Measurements from ENCODE around the gene GOLGA8S.
"Not testable (repeated sequence)": the region's sequence is repeated elsewhere in the genome, so short reads cannot be mapped to it uniquely, and the experiment has no call there.

GOLGA8S gene, protein sequence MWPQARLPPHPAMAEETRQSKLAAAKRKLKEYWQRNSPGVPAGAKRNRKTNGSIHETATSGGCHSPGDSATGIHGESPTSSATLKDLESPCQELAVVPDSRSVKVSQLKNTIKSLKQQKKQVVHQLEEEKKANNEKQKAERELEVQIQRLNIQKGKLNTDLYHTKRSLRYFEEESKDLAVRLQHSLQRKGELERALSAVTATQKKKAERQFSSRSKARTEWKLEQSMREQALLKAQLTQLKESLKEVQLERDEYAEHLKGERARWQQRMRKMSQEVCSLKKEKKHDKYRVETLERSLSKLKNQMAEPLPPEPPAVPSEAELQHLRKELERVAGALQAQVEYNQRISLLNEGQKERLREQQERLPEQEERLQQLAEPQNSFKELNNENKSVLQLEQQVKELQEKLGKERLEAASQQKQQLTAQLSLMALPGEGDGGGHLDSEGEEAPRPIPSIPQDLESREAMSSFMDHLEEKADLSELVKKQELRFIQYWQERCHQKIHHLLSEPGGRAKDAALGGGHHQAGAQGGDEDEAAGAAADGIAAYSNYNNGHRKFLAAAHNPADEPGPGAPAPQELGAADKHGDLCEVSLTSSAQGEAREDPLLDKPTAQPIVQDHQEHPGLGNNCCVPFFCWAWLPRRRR

DNA sequence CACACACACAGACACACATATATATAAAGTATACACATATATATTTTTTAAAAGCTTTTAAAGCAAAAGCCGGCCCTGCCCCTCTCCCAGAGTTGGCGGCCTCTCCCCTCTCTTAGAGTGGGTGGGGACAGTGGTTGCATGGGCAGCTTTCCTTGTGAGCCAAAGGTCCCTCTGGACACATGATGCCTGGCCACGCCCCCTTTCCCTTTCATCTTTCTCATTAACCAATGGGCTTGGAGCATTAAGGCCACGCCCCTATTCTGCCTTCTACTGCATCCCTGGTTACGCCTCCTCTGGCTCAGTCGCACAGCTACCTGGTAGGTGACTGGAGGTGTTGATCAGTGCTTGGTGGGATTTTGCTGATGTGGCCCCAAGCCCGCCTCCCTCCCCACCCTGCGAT, at the start of gene GOLGA8S:
Gene GOLGA8S, plus strand, starts transcription at position 301 of the 400 bp plus-strand sequence. Its CDS starts 62 bp downstream, at position 363.
- DNase-seq (ENCODE audit: low spot score): not testable (repeated sequence)

DNA sequence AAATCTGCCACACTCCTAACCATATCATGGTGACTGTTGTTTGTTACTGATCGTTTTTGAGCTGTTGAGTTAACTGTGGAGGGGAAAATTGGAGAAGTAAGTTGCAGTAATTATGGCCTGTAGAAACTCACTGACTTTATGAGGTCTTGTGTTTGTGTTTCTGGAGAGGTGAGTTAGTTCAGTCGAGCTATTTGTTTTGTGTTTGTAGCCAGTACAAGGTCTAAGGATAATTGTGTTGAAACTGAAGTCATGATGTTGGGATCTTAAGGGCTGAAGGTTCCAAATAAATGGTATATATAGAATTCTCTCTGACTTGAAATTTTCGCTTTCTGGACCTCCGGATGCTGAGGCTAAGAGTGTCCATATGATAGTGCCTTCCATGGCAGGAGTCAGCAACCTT, 49.7 kb upstream of the GOLGA8S start:
- not testable (repeated sequence) for DNase-seq (ENCODE audit: low spot score)

DNA sequence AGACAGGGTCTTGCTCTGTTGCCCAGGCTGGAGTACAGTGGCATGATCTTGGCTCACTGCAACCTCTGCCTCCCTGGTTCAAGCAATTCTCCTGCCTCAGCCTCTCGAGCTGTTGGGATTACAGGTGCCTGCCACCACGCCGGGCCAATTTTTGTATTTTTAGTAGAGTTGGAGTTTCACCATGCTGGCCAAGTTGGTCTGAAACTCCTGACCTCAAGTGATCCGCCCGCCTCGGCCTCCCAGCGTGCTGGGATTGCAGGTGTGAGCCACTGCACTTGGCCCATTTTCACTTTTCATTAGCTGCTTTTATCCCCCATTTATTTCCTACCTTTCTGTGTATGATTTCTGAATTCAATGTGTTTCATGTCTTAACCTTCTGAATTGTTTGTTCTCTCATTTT, 48.6 kb upstream of the GOLGA8S start:
- not testable (repeated sequence) for DNase-seq (ENCODE audit: low spot score)

DNA sequence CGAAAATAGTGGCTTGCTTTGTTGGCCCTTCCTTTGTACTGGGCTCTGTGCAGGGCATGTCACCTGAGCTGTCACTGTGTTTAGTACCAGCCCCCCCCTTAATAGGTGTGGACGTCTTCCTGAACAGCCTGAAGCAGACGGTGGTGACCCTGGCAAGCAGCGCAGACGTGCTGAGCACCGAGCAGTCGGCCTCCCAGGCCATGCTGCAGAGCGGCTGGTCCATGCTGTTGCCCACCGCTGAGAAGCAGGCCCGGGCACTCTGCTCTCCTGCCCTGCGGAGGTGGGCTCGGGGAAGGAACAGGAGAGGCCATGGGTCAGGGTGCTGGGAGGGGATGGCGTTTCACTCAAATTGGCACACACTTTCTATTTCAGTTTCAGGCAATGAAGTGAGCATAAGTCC, 43.3 kb upstream of the GOLGA8S start:
- not testable (repeated sequence) for DNase-seq (ENCODE audit: low spot score)

DNA sequence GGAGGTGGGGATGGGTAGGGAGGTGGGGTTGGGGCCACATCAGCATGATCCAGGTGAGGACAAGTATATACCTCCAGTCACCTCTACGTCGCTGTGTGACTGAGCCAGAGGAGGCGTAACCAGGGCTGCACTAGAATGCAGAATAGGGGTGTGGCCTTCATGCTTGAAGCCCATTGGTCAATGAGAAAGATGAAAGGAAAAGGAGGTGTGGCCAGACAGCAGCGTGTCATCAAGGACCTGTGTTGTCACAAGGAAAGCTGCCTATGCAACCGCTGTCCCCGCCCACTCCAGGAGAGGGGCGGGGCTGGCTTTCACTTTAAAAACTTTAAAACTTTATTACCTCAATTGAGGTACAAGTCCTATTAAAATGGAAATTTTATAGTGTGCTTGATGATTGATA, 20.5 kb upstream of the GOLGA8S start, which contains the start of gene GOLGA6L26:
Gene GOLGA6L26, minus strand, starts transcription at position 101 of the 400 bp plus-strand sequence. Its CDS starts 61 bp downstream, at position 40.
- not testable (repeated sequence) for DNase-seq (ENCODE audit: low spot score)

DNA sequence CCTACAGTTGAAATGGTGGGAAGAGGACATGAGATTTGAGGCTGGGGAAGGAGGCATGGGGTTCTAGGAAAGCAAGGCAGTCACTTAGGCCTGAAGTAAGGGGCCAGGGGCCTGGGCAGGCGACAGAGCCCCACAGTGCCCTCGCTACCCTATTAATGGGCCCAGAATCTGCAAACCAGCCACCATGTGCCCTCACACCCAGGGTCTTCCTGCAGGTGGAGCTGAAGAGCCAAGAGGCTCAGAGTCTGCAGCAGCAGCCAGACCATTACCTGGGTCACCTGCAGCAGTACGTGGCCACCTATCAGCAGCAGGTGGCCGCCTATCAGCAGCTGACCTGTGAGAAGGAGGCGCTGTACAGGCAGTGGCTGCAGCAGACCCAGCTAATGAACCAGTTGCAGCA, 8.1 kb downstream of the GOLGA8S start:
- DNase-seq (ENCODE audit: low spot score): not testable (repeated sequence)

DNA sequence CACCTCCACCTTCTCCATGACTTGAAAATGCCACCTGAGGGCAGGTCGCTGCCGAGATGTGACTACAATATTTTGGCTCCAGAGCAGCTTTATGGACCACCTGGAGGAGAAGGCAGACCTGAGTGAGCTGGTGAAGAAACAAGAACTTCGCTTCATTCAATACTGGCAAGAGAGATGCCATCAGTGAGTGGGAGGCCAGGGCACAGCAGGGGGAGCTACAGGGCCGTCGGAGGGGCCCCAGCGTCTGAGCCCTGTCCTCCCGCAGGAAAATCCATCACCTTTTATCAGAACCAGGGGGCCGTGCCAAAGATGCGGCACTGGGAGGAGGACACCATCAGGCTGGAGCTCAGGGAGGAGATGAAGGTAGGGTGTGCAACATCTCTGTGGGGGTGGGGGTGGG, 9.7 kb downstream of the GOLGA8S start:
- DNase-seq (ENCODE audit: low spot score): not testable (repeated sequence)

DNA sequence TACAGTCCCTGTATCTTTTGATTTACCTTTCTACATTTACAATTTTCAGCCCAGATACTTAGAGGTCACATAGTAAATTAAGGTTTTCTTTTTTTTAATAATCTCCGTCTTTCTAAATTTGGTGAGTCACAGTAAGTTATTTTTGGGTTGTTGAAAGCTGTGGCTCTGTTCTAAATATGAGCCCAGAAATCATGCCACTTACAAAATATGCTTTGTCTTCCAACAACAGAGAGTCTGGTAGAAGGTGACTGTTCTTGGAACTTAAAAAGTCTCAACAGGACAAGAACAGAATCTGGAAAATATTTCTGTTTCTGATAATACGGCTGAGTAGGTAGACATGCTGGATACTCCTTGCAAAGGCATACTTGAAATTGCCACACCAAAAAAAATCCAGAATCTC, 16.0 kb downstream of the GOLGA8S start:
- no peak for DNase-seq (ENCODE audit: low spot score)

DNA sequence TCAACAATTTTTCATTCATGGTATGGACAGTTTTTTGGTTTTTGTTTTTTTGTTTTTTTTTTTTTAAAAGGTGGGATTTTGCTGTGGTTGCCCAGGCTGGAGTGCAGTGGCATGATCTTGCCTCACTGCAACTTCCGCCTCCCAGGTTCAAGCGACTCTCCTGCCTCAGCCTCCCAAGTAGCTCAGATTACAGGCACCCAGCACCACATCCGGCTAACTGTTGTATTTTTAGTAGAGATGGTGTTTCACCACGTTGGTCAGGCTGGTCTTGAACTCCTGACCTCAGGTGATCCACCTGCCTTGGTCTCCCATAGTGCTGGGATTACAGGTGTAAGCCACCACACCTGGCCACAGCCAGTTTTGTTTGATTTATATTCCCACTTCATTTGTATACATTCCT, 16.6 kb downstream of the GOLGA8S start:
- not testable (repeated sequence) for DNase-seq (ENCODE audit: low spot score)

DNA sequence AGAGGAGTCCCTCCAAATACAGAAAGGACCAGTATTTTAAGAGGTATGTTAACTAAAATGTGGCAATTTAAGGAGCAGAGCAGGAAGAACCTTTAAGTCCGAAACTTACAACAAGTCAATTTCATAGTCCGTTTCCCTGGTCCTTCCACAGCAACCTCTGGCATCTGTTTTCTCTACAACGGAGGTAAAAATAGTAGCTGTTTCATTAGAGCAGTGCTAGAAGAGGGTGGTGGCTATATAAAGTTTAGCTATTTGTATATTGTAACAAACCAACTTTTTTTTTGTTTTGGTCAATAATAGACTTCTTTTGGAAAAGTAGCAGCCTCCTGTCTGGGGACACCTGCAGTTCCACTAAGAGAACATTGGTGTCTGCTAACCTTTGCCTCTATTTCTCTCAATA, 17.3 kb downstream of the GOLGA8S start:
- DNase-seq (ENCODE audit: low spot score): not testable (repeated sequence)

DNA sequence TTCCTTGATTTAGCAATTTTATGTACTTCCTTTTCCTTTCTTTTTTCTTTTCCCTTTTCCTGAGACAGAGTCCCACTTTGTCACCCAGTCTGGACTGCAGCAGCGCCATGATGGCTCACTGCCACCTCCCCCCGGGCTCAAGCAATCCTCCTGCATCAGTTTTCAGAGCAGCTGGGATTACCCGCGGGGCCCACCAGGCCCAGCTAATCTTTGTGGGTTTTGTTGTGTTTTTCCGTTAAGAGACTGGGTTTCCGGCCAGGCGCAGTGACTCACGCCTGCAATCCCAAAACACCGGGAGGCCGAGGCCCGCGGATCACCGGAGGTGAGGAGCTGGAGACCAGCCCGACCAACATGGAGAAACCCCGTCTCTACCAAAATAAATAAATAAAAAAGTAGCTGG, 17.7 kb downstream of the GOLGA8S start:
- DNase-seq (ENCODE audit: low spot score): no peak

DNA sequence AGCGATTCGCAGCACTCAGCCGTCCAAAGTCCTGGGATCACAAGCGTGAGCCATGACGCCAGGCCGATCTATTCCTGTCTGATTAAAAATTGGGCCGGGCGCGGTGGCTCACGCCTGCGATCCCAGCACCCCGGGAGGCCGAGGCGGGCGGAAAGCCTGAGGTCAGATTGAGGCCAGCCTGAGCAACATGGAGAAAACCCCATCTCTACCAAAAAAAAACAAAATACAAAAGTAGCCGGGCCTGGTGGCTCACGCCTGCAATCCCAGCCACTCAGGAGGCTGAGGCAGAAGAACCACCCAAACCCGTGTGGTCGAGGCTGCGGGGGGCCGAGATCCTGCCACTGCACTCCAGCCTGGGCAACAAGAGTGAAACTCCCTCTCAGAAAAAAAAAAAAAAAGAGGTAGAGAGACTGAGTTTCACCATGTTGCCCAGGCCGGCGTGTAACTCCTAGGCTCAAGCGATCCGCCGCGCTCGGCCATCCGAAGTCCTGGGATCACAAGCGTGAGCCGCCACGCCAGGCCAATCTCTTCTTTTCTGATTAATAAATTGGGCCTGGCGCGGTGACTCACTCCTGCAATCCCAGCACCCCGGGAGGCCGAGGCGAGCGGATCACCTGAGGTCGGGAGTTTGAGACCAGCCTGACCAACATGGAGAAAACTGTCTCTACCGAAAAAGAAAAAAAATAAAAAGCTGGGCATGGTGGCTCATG, 18.5 kb downstream of the GOLGA8S start:
- DNase-seq (ENCODE audit: low spot score): not testable (repeated sequence)

DNA sequence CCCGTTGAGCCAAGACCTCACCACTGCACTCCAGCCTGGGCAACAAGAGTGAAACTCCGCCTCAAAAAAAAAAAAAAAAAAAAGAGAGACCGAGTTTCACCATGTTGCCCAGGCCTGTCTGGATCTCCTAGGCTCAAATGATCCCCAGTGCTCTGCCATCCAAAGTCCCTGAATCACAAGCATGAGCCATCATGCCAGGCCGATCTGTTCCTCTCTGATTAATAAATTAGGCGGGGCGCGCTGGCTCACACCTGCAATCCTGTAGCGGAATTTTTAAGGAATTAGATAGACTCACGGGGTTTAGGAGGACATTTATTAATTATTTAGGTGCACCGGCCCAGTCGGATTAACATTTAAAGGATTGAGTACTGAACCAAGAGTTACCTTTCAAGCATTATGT, 19.7 kb downstream of the GOLGA8S start:
- DNase-seq (ENCODE audit: low spot score): not testable (repeated sequence)

DNA sequence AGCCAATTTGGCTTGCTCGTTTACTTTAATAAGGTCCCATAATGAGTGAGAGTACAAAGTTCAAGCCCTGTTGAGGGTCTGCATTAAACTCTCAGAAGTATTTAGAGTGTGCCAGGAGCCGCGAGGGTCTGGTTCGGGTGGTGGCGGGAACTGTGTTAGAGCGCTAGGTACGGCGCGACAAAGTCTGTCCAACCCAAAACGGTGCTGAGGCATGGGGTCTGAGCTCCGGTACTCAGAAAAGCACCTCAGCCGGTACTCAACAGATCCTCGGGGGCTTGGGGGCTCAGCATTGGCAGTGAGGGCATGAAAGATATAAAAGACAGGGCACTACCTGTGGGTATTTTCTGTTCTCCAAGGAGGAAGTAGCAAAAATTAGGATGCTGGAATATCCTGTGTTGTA, 24.4 kb downstream of the GOLGA8S start:
- not testable (repeated sequence) for DNase-seq (ENCODE audit: low spot score)

DNA sequence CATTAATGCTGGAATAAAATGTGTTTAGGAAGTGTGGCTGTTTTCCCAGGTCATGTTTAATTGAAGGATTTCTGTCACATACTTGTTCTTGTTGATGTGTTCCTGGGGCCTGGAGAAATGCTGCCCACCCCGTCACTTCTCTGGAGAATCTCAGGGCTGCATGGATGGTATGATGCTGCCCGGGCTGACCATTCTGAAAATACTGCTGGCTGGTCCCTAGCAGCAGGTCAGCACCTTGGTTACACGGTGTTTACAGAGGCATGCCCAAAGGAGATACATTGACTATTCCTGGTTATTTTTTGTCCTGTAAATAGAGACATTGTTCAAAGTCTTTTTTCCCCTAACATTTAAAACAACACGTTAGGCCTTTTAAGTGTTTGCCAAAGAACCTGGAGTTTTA, 26.2 kb downstream of the GOLGA8S start:
- not testable (repeated sequence) for DNase-seq (ENCODE audit: low spot score)

DNA sequence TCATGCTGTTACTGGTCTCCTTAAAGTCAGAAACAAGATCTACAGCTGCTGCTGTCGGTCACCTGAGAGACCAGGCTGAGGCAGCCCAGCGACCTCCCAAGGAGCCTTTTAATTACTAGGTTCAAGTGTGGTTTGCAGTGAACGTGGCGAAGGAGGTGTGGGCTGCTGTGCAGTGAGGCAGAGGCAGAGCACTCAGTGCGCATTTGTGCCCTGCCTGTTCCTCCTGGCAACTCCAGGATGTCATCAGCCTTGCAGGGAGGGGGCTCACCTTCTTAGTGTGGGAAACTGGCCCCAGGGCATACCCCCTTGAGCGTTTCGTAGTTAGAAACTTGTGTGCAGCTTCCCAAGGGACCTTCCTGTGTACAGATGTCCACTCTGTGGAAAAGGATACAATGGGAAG, 26.6 kb downstream of the GOLGA8S start:
- DNase-seq (ENCODE audit: low spot score): not testable (repeated sequence)

DNA sequence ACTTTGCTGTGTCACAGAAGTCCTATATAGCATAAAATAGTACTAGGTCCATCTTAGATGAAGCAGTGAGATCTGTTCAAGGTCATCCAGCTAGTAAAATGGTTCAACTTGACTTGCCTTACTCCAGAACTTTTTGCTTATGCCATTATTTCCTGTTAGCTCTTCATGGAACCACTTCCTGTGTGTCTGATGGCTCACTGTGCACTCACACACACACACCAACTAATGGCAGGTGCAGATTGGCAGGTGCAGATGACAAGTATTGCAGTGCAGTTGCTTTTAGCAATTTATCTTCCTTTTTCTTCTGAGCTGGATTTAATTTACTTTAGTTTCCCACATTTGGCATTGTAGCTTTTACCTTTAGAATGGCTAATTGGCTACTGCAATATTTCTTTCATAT, 29.8 kb downstream of the GOLGA8S start:
- peak; percentile 2 for DNase-seq (ENCODE audit: low spot score)

DNA sequence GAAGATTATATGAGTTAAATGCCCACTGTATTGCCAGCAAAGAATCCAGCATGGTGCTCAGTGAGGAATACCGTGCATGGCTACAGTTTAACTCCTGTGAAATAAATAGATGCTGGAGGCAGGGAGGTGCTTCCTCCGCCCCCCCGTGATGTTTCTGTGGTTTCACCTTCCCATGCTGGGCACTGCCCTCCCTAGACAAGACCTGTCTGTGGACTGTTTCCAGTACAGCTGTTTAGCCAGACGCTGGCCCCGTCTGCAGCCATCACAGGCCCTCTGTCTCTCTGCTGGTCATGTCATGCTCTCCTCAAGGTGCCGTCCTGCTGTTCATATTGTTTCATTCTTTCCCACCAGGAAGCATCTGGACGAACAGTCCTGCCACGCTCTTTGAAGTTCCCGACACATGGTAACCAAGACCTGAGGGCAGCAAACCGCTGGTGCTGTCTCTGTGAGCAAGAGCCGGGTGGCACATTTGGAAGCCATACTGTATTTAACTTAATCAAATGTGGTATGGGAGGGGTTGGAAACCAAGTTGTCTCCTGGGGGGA, 31.4 kb downstream of the GOLGA8S start:
- DNase-seq (ENCODE audit: low spot score): no peak

DNA sequence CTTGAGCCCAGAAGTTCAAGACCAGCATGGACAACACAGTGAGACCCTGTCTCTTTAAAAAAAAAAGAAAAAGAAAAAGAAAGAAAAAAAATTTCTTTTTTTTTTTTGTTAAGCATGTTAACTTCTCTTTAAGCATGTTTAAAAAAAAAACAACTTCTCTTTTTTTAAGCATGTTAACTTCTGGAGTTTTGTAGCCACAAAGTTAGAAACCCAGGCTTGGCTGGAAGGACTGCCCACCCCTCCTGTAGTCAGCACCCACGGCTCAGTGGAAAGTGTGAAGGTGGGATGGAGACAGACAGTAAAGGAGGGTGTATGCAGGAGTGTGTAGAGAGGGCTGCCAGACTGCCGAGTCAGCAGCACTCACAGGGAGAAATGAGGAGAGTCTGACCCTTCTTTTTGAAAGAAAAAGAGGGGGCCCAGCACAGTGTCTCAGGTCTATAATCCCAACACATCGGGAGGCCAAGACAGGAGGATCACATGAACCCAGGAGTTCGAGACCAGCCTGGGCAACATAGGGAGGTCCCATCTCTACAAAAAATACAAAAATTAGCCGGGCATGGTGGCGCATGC, 33.2 kb downstream of the GOLGA8S start:
- no peak for DNase-seq (ENCODE audit: low spot score)

DNA sequence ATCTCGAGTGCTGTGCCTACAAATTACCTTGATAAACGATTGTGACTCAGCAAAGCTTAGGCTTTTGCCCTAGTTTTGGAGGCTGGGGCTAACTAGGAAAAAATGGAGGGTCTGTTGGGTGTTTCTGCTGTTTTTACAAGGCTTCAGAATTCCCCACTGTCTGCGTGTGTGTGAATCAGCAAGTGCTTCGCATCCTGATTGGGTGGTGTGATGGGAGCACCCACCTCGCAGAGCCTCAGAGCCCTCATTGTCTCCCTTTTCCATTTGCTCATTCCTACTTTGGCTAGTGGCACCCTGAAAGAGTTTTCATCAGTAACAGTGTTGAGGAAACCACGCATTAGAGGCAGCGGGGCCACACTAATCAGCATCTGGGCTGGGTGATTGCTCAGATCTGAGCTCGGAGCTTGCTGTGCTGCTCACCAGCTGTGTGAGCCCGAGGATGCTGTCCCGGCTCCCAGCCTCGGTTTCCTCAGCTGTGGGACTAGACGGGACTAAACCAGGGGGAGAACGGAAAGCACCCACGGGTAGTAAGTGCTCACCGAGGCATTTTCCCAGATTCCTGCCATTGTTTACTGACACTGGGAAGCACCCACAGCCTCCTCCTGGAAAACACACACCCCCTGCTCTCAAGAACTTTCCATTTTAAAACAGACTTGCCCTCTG, 40.6 kb downstream of the GOLGA8S start:
- DNase-seq (ENCODE audit: low spot score): no peak

DNA sequence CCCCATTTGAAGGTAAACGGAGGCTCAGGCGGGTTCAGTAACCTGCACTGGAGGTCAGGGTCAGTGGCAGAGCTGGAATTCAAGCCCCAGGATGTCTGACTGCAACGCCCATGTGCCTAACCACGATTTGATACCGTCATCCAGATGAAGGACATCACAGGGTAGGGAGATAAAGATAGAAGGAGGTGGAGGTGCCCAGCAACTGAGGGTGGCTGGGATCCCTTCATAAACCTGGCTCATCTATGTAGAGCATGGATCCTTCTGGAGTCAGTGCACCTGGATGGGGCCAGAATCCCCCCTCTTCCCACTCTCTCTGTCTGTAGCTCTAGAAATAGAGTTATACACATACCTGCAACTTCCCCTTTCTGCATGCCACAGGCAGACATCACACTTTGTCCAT, 41.3 kb downstream of the GOLGA8S start:
- DNase-seq (ENCODE audit: low spot score): no peak
